Measurements from ENCODE around the gene CDK13. TPM values are rescaled to one million over a fixed set of nuclear protein-coding genes. Genes with fewer than 3 reads are reported as not detected.
A peak's percentile ranks its signal among the peaks of the same experiment; 100 is the strongest.
"Not testable (repeated sequence)": the region's sequence is repeated elsewhere in the genome, so short reads cannot be mapped to it uniquely, and the experiment has no call there.

Gene CDK13
- total RNA-seq, 1 donor from 2014 or later = 45.8 TPM

- no peak for DNase-seq (ENCODE audit: low read depth, low spot score)
Measured at GRCh38 chr7:40097728-40098127, 147.7 kb downstream of the CDK13 start.

- DNase-seq (ENCODE audit: low read depth, low spot score) = no peak
Measured at GRCh38 chr7:40098810-40099209, 148.8 kb downstream of the CDK13 start.

DNA sequence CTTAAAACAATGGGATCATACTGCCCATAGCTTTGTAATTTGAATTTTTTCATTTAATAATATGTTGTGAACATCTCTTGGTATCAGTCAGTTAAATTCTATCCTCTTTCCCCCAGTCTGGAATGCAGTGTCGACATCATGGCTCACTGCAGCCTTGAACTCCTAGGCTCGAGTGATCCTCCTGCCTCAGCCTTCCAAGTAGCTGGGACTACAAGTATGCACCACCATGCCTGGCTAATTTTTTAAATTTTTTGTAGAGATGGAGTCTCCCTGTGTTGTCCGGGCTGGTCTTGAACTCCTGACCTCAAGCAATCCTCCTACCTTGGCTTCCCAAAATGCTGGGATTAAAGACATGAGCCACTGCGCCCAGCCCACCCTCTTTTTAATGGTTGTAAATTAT is 149.8 kb downstream of the CDK13 start:
- no peak for DNase-seq (ENCODE audit: low read depth, low spot score)

GRCh38 chr7:40101201-40101600 is 151.1 kb downstream of the CDK13 start:
- no peak for DNase-seq (ENCODE audit: low read depth, low spot score)

- no peak for DNase-seq (ENCODE audit: low read depth, low spot score)
Measured at GRCh38 chr7:40102897-40103296, 152.8 kb downstream of the CDK13 start.

- no peak for DNase-seq (ENCODE audit: low read depth, low spot score)
Measured at GRCh38 chr7:40105879-40106473, 155.9 kb downstream of the CDK13 start.

DNA sequence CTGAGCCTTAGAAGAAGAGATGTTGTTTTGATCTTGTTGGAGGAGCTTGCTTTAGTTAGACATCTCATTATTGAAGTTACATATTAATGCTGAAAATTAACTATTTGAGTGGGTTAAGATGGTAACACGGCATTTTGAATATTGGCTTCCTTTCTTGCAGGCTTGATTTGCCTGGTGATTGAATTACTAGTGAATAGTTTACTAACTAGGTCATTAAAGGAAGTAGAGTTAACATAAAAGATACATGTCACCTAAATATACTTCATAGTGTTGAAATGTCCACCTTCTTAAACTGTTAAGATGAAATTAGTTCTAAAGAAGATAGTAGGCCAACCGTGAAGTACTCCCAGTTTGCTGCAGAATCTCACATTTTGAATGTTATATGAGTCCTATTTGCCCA is 165.9 kb downstream of the CDK13 start:
- no peak for DNase-seq (ENCODE audit: low read depth, low spot score)

DNA sequence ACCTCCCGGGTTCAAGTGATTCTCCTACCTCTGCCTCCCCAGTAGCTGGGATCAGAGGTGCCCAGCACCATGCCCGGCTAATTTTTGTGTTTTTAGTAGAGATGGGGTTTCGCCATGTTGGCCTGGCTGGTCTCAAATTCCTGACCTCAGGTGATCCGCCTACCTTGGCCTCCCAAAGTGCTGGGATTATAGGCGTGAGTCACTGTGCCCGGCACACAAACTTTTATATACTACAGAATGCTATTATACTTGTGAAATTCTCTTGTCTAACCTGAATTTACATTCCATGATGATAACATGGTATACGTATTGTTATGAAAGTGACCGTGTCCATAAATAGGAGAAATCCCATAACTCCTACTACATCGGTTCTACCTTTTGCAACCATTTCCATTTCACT is 167.1 kb downstream of the CDK13 start:
- not testable (repeated sequence) for DNase-seq (ENCODE audit: low read depth, low spot score)

DNA sequence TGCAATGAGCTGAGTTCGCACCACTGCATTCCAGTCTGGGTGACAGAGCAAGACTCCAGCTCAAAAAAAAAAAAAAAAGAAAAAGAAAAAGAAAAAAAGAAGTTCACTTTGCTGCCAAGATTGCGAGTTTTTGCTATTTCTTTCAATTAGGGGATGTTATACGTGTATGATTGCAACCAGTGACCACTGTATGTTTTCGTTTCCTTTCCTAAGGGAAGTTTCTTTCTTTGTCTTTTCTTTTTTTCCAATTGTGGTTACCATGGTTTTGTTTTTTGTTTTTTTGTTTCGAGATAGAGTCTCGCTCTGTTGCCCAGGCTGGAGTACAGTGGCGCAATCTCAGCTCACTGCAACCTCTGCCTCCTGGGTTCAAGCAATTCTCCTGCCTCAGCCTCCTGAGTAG is 168.1 kb downstream of the CDK13 start:
- DNase-seq (ENCODE audit: low read depth, low spot score) = not testable (repeated sequence)

DNA sequence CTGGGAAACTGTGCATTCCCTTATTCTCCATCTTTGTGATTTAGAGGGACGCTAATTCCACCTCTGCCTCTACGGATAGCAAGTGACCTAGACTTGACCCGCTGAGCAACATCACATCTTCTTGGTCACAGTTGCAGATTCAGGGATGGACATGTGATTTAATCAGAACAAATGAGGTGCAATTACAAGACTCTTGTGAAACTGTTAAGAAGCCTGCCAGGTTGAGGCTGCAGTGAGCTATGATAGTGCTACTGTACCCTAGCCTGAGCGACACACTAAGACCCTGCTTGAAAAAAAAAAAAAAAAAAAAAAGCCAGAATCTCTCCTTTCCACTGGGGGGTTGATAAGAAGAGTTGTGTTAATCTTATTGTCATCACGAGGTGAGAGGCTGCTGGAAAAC is 170.0 kb downstream of the CDK13 start:
- DNase-seq (ENCODE audit: low read depth, low spot score) = no peak

DNA sequence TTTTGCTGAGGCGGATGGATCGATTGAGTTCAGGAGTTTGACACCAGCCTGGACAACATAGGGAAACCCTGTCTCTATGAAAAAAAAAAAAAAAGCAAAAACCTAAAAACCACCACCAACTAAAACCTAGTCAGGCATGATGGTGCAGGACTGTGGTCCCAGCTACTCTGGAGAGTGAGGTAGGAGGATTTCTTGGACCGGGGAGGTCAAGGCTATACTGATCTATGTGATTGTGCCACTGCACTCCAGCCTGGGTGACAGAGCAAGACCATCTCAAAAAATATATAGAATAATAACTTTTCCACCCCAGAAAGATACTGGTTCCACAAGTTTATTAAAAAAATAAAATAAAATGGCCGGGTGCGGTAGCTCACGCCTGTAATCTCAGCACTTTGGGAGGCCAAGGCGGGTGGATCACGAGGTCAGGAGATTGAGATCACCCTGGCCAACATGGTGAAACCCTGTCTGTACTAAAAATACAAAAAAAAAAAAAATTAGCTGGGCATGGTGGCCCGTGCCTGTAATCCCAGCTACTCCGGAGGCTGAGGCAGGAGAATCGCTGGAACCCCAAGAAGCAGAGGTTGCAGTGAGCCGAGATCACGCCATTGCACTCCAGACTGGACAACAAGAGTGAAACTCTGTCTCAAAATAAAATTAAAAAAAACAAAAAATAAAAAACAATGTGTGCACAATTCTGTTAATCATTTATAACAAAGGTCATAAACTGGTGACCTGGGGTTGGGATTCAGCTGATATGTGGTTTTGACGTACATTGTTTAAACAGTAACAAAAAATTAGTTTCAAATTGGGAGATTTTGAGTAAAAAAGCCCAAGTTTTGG is 172.3 kb downstream of the CDK13 start:
- DNase-seq (ENCODE audit: low read depth, low spot score) = not testable (repeated sequence)

GRCh38 chr7:40122940-40123254 is 172.8 kb downstream of the CDK13 start:
- no peak for DNase-seq (ENCODE audit: low read depth, low spot score)

- DNase-seq (ENCODE audit: low read depth, low spot score) = no peak
Measured at GRCh38 chr7:40133561-40134427, 183.7 kb downstream of the CDK13 start.

DNA sequence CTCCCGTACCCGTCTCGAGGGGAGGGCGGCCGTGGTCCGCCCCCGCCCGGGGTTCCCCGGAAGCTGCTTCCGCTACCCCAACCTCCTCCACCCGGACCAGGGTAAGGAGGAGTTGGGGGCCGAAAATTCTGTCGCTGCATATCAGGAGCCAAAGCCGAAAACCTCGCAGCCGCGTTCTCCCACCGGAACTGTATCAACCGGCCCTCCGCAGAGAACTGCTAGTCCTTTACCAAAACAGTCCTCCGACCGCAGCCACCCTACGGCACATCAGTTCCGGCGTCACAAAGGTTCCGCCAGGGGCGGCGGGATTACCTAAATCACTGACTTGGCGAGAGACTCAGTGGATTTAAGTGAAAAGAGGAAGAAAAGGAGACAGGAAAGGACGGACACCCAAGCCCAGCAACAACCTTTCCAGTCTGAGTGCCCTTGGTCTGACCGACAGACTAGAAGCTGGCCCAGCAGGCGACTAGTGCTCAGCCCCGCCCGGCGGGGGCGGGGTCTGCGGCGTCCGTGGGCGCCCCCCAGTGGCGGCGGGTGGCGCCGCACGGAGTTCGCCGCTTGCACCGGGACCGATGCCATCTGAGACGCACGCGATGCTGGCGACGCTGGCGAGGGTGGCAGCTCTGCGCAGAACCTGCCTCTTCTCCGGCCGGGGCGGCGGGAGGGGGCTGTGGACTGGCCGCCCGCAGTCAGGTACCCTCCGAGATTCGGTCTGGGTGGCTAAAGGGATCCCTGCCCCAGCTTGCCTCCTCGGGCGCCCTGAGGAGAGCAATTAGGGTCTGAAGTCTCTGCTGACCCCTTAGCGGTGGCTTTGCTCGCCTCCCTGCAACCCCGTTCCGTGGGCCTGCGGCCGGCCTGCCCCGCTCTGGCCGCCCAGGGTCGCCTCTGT is 184.6 kb downstream of the CDK13 start, which contains the start of the genes MPLKIP and SUGCT:
MPLKIP (minus strand) TSS at position 195 of the 889 bp plus-strand sequence; CDS start at position 140, 55 bp downstream.
SUGCT (plus strand) TSS at position 578 of the 889 bp plus-strand sequence.
- peak; percentile 57 for DNase-seq (ENCODE audit: low read depth, low spot score)

DNA sequence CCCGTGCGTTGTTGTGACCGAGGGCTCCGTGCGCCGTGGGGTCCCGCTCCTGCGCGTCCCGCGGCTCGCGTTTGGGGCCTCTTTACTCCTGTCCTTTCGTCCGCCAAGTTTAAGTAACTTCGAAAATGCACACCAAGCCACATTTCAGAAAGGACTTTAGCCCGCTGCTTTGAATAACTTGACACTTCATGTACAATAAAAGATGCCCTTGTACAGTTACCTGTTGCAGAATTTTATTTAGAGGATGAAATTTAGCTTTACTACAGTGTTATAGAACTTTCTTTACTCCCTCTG is 185.2 kb downstream of the CDK13 start:
- no peak for DNase-seq (ENCODE audit: low read depth, low spot score)

GRCh38 chr7:40137563-40137962 is 187.5 kb downstream of the CDK13 start:
- no peak for DNase-seq (ENCODE audit: low read depth, low spot score)

DNA sequence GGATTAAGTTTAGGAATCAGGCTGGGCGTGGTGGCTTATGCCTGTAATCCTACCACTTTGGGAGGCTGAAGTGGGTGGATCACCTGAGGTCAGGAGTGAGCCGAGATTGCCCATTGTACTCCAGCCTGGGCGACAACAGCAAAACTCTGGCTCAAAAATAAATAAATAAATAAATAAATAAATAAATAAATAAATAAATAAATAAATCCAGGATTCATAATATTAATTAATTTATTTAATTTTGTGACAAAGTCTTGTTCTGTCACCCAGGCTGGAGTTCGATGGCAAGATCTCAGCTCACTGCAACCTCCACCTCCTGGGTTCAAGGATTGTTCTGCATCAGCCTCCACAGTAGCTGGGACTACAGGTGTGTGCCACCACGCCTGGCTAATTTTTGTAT is 188.9 kb downstream of the CDK13 start:
- no peak for DNase-seq (ENCODE audit: low read depth, low spot score)

DNA sequence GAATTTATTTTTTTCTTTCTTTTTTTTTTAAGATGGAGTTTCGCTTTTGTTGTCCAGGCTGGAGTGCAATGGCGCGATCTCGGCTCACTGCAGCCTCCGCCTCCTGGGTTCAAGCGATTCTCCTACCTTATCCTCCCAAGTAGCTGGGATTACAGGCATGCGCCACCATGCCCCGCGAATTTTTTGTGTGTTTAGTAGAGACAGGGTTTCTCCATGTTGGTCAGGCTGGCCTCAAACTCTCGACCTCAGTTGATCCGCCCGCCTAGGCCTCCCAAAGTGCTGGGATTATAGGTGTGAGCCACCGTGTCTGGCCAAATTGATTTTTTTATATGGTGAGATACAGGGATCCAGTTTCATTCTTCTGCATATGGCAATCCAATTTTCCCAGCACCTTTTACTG is 189.8 kb downstream of the CDK13 start:
- not testable (repeated sequence) for DNase-seq (ENCODE audit: low read depth, low spot score)

DNA sequence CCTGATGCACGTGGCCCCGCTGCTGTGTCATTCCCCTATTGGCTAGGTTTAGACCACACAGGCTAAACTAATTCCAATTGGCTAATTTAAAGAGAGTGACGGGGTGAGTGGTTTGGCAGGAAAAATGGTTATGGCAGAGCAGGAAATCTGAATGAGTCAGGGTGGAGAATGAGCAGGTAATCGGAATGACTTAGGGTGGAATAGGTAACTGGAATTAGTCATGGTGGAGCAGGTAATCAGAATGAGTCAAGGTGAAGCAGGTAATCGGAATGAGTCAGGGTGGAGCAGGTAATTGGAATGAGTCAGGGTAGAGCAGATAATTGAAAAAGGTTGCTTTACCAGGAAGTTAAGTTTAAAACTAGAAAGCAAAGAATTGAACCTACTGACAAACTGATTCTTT is 191.9 kb downstream of the CDK13 start:
- DNase-seq (ENCODE audit: low read depth, low spot score) = not testable (repeated sequence)

DNA sequence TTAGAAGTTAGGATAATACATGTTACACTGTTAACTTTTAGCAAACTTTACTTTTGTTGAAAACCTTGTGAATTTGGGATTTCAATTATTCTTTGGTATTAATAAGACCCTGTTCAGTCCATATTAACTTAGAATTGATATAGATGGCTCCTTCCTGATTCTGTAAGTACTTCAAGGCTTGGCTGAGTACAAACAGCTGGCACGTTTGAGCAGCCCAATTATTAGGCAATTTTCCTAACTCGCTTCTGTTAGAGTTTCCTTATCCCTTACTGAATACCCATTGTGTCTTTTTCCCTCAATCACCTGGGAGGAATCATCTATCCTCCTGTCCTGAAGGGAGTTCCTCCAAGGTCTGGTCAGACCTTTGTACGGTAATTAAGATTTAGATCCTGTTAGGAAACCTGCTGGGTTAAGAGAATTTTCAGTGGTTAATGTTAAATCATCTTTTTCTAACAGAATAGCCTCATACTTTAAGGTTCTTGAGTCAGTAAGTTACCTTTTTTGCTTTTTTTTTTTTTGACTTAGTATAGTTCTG is 195.6 kb downstream of the CDK13 start:
- not testable (repeated sequence) for DNase-seq (ENCODE audit: low read depth, low spot score)

Measured in pulmonary artery endothelial cell (primary cell).